Trophoblast cell (in vitro differentiated cells and primary cell): Measurements from ENCODE around the gene OPCML.

Experiments
- DNase-seq, 2 donors: peaks; one replicate each; pipeline ENCODE4 v3.0.0-alpha.2; 2016
- H2AFZ ChIP-seq: 2 replicates; pipeline ENCODE4 v1.6.1; 2013; ENCODE audit warnings: low read length, moderate library complexity, mild to moderate bottlenecking; ENCODE audit not compliant: insufficient read depth, poor library complexity
- H2AK5ac ChIP-seq: 2 replicates; pipeline ENCODE4 v1.6.1; 2013; ENCODE audit warnings: mild to moderate bottlenecking, low read length
- H2BK120ac ChIP-seq: 2 replicates; pipeline ENCODE4 v1.6.1; 2013; ENCODE audit warnings: low read length, mild to moderate bottlenecking, moderate library complexity; ENCODE audit not compliant: insufficient read depth, poor library complexity
- H2BK12ac ChIP-seq: 2 replicates; pipeline ENCODE4 v1.6.1; 2013; ENCODE audit warnings: mild to moderate bottlenecking, low read length, moderate library complexity
- H2BK5ac ChIP-seq: 2 replicates; pipeline ENCODE4 v1.6.1; 2013; ENCODE audit warnings: low read length, low read depth, moderate library complexity, mild to moderate bottlenecking; ENCODE audit not compliant: poor library complexity
- H3K14ac ChIP-seq: 2 replicates; pipeline ENCODE4 v1.6.1; 2013; ENCODE audit warnings: mild to moderate bottlenecking, low read length
- H3K18ac ChIP-seq: 2 replicates; pipeline ENCODE4 v1.6.1; 2013; ENCODE audit warnings: mild to moderate bottlenecking, low read length
- H3K23ac ChIP-seq: 2 replicates; pipeline ENCODE4 v1.6.1; 2013; ENCODE audit warnings: low read length
- H3K27ac ChIP-seq: 2 replicates; pipeline ENCODE4 v1.5.1; 2013; ENCODE audit warnings: low read depth, mild to moderate bottlenecking, inconsistent platforms, low read length, moderate library complexity
- H3K27me3 ChIP-seq: 2 replicates; pipeline ENCODE4 v1.6.1; 2013; ENCODE audit warnings: inconsistent platforms, mild to moderate bottlenecking, low read length, moderate library complexity; ENCODE audit not compliant: insufficient read depth
- H3K36me3 ChIP-seq, 2 experiments: 1 replicate in 1 of 2; 2 replicates in 1 of 2; pipeline ENCODE4 v1.6.1; 2013; ENCODE audit warnings: low read length in 2 of 2, mild to moderate bottlenecking in 2 of 2, moderate library complexity in 1 of 2; ENCODE audit not compliant: insufficient read depth in 2 of 2, control insufficient read depth in 1 of 2
- H3K4ac ChIP-seq: 2 replicates; pipeline ENCODE4 v1.6.1; 2013; ENCODE audit warnings: low read depth, mild to moderate bottlenecking, low read length, moderate library complexity
- H3K4me1 ChIP-seq, 2 experiments: 1 replicate in 1 of 2; 2 replicates in 1 of 2; pipeline ENCODE4 v1.6.1; 2013; ENCODE audit warnings: low read length in 2 of 2, mild to moderate bottlenecking in 2 of 2, moderate library complexity in 1 of 2; ENCODE audit not compliant: insufficient read depth in 2 of 2, control insufficient read depth in 1 of 2
- H3K4me2 ChIP-seq: 2 replicates; pipeline ENCODE4 v1.6.1; 2013; ENCODE audit warnings: inconsistent platforms, mild to moderate bottlenecking, low read length, moderate library complexity
- H3K4me3 ChIP-seq: 2 replicates; pipeline ENCODE4 v1.5.1; 2013; ENCODE audit warnings: mild to moderate bottlenecking, low read depth, low read length, inconsistent platforms
- H3K79me1 ChIP-seq: one replicate; pipeline ENCODE4 v1.6.1; 2013; ENCODE audit warnings: low read length
- H3K79me2 ChIP-seq: 2 replicates; pipeline ENCODE4 v1.6.1; 2013; ENCODE audit warnings: low read length, mild to moderate bottlenecking; ENCODE audit not compliant: control insufficient read depth, insufficient read depth, poor library complexity
- H3K9ac ChIP-seq: 2 replicates; pipeline ENCODE4 v1.6.1; 2013; ENCODE audit warnings: mild to moderate bottlenecking, low read length
- H3K9me3 ChIP-seq: 2 replicates; pipeline ENCODE4 v1.6.1; 2013; ENCODE audit warnings: low read depth, mild to moderate bottlenecking, control low read depth, inconsistent platforms, low read length; ENCODE audit not compliant: insufficient read depth
- H4K12ac ChIP-seq: 2 replicates; pipeline ENCODE4 v1.6.1; 2013; ENCODE audit warnings: low read depth, mild to moderate bottlenecking, low read length, moderate library complexity
- H4K8ac ChIP-seq: 2 replicates; pipeline ENCODE4 v1.6.1; 2013; ENCODE audit warnings: low read depth, mild to moderate bottlenecking, low read length, moderate library complexity
- H4K91ac ChIP-seq: one replicate; pipeline ENCODE4 v1.6.1; 2013; ENCODE audit warnings: low read depth, mild to moderate bottlenecking, low read length, moderate library complexity
- WGBS: extraction: QIAGEN DNeasy Blood & Tissue Kit; methylation state at CpG from one replicate; pipeline ENCODE4 v1.1.7; 2013; ENCODE audit warnings: missing lambda C conversion rate; ENCODE audit not compliant: insufficient read length, insufficient coverage; ENCODE audit errors: extremely low coverage; 5-methylcytosine and 5-hydroxymethylcytosine counted together

The OPCML gene

DNA sequence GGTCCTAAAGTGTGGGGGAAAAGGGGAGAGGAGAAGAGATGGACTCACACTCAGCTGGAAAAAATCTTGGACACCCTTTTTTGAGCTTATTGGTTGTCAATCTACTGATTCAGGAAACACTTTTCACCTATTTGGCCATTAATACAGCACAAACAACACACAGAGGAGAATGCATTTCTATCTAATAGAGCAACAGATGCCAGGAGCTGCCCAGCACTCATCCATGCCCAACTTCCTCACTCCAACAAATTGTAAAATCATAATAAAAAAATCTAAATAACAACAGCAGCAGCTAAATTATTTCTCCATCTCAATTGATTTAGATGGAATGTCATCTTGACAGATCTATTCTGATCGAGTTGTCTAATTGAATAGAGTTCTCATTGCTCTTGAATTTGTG is 628.2 kb downstream of the OPCML start:
- no peak overlapping the region for H3K4ac ChIP-seq
- H3K79me2 ChIP-seq: no peaks in the 10 kb centered on the region
- H3K23ac ChIP-seq: no peak overlapping the region
- no peak for DNase-seq
- H4K12ac ChIP-seq: no peak overlapping the region
- H3K79me1 ChIP-seq: no peaks in the 10 kb centered on the region
- H3K18ac ChIP-seq: no peak overlapping the region
- no peak overlapping the region for H4K91ac ChIP-seq
- no peaks in the 10 kb centered on the region for H3K36me3 ChIP-seq
- H3K27ac ChIP-seq: no peak overlapping the region
- H2BK5ac ChIP-seq: no peak overlapping the region
- no peaks in the 10 kb centered on the region for H3K27me3 ChIP-seq
- H2AFZ ChIP-seq: no peak overlapping the region
- H3K4me1 ChIP-seq: no peaks in the 10 kb centered on the region
- no peak overlapping the region for H3K14ac ChIP-seq
- H2BK120ac ChIP-seq: no peak overlapping the region
- H3K9me3 ChIP-seq: no peaks in the 10 kb centered on the region
- H2BK12ac ChIP-seq: no peak overlapping the region
- no peak overlapping the region for H4K8ac ChIP-seq
- H2AK5ac ChIP-seq: no peak overlapping the region
- WGBS: no CpG with 5 or more reads among the region's 1 CpG
- no peak overlapping the region for H3K9ac ChIP-seq
- H3K4me3 ChIP-seq: no peak overlapping the region
- H3K4me2 ChIP-seq: no peak overlapping the region

DNA sequence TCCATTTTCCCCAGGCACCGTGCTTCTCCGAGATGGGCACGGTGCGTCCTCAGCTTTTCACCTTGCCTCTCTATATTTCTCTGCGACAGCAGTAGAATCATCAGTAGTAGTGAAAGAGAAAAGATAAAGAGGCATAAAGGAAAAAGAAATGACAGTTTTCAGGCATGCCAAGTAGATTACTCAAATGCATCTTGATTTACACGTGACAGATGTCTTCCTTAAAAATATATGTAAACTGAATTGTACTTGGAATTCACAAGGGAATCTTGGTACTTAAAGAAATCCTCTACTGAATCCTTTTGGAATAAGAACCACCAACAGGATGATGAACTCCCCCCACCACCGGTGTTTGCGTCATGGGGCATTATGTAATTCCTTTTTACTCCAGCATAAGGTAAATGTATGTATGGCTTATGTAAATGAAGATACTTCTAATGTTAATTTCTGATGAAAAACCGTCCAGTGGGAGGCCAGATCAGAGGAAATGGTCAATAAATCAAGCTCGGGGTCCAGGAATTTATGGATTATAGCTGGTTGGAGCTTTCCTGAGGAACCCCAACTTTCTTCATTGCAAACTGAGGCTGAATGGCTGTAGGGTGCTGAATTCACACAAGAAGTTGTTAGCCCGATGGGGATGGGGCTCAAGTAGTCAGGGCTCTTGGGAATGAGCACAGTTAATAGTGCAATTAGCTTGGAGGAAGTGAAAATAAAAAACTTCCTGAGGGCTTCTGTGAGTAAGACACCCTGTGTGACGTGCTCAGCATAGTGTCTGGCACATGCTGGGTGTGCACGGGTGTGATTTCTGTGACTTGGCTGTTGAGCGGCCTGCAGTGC is 630.4 kb downstream of the OPCML start:
- Histone ChIP-seq H3K4me2 (no peak overlapping the region), H3K36me3 (no peaks in the 10 kb centered on the region), H2AK5ac (no peak overlapping the region), H3K79me1 (no peaks in the 10 kb centered on the region), H4K12ac (no peak overlapping the region), H3K4me3 (no peak overlapping the region), H4K91ac (no peak overlapping the region), H3K23ac (no peak overlapping the region), H3K79me2 (no peaks in the 10 kb centered on the region), H3K14ac (no peak overlapping the region), H2AFZ (no peak overlapping the region), H3K18ac (no peak overlapping the region), H3K4me1 (no peaks in the 10 kb centered on the region), H3K27ac (no peak overlapping the region), H2BK12ac (no peak overlapping the region), H2BK5ac (no peak overlapping the region), H3K27me3 (no peaks in the 10 kb centered on the region), H3K9ac (no peak overlapping the region), H3K9me3 (peaks cover 2% of the 10 kb centered on the region), H4K8ac (no peak overlapping the region), H3K4ac (no peak overlapping the region), H2BK120ac (no peak overlapping the region)
- WGBS: no CpG with 5 or more reads among the region's 14 CpGs
- no peak for DNase-seq

DNA sequence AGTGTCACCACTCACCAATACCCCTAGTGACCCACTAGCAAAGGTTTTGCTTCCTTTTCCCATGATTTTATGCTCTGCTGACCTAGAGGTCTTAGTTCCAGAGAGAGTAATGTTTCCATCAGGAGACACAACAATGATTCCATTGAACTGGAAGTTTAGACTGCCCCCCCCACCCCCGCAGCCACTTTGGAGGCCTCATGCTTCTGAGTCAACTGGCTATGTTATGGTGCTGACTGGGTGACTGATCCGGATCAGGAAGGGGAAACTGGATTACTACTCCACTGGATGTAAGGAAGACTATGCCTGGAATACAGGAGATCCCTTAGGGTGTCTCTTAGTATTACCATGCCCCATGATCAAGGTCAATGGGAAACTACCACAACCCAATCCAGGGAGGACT is 633.6 kb downstream of the OPCML start:
- Histone ChIP-seq H3K4me1 (no peaks in the 10 kb centered on the region), H4K8ac (no peak overlapping the region), H3K27ac (no peak overlapping the region), H3K14ac (no peak overlapping the region), H3K9ac (no peak overlapping the region), H2BK12ac (no peak overlapping the region), H3K23ac (no peak overlapping the region), H3K18ac (no peak overlapping the region), H3K4ac (no peak overlapping the region), H3K9me3 (peaks cover 2% of the 10 kb centered on the region), H2BK5ac (no peak overlapping the region), H3K4me2 (no peak overlapping the region), H2AFZ (no peak overlapping the region), H3K36me3 (no peaks in the 10 kb centered on the region), H3K4me3 (no peak overlapping the region), H4K12ac (no peak overlapping the region), H2AK5ac (no peak overlapping the region), H4K91ac (no peak overlapping the region), H3K27me3 (no peaks in the 10 kb centered on the region), H3K79me2 (no peaks in the 10 kb centered on the region), H3K79me1 (no peaks in the 10 kb centered on the region), H2BK120ac (no peak overlapping the region)
- no peak for DNase-seq
- WGBS: no CpG with 5 or more reads among the region's 2 CpGs

DNA sequence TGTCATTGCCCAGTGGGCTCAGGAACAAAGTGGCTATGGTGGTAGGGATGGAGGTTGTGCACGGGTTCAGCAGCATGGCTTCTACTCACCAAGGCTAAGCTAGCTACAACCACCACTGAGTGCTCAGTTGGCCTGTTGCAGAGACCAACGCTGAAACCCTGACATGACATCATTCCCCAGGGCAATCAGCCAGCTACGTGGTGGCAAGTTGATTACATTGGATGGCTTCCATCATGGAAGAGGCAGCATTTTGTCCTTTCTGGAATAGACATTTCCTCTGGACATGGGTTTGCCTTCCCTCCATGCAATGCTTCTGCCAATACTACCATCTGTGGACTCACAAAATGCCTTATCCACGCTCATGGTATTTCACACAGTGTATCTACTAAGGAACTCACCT is 634.3 kb downstream of the OPCML start:
- no peak overlapping the region for H3K14ac ChIP-seq
- no peaks in the 10 kb centered on the region for H3K79me1 ChIP-seq
- H4K91ac ChIP-seq: no peak overlapping the region
- no peaks in the 10 kb centered on the region for H3K36me3 ChIP-seq
- no peak overlapping the region for H2AFZ ChIP-seq
- no peak overlapping the region for H2BK5ac ChIP-seq
- H3K4me1 ChIP-seq: no peaks in the 10 kb centered on the region
- no peak overlapping the region for H4K12ac ChIP-seq
- H3K4me2 ChIP-seq: no peak overlapping the region
- no peak overlapping the region for H3K27ac ChIP-seq
- H3K9me3 ChIP-seq: peaks cover 2% of the 10 kb centered on the region
- no peak overlapping the region for H2AK5ac ChIP-seq
- no peaks in the 10 kb centered on the region for H3K27me3 ChIP-seq
- H3K18ac ChIP-seq: no peak overlapping the region
- no peak overlapping the region for H2BK120ac ChIP-seq
- H3K23ac ChIP-seq: no peak overlapping the region
- no peaks in the 10 kb centered on the region for H3K79me2 ChIP-seq
- no peak overlapping the region for H3K4me3 ChIP-seq
- no peak for DNase-seq
- H4K8ac ChIP-seq: no peak overlapping the region
- no peak overlapping the region for H3K4ac ChIP-seq
- no CpG with 5 or more reads among the region's 4 CpGs for WGBS
- H2BK12ac ChIP-seq: no peak overlapping the region
- no peak overlapping the region for H3K9ac ChIP-seq
